Inflammatory macrophage treated with lipopolysaccharide for 1 hour (primary cell): Measurements from ENCODE around the gene CMKLR1.

ENCODE experiments used
- DNase-seq, 2 donors: peaks; one replicate each; pipeline ENCODE4 v3.0.0-alpha.2; 2020 to 2022

Gene CMKLR1

DNA sequence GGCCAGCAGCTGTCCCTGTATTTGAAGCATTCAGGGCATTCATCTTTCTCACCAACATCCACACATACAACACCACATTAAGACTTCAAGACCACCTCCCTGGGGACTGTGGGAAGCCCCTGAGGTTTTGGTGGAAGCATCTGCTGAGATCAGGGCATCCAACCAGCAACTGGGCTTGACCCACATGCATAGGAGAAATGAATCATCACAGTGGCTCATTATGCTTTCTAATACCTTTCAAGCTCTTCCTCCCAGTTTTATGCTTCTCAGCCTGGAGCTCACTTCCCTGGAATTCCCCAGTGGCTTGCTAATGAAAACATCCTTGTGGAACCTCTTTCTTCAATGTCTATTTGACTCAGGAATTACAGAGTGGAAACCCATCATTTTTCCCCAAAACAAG, 21.4 kb upstream of the CMKLR1 start:
- peak in 1 of 2 donors; percentile 25 for DNase-seq

DNA sequence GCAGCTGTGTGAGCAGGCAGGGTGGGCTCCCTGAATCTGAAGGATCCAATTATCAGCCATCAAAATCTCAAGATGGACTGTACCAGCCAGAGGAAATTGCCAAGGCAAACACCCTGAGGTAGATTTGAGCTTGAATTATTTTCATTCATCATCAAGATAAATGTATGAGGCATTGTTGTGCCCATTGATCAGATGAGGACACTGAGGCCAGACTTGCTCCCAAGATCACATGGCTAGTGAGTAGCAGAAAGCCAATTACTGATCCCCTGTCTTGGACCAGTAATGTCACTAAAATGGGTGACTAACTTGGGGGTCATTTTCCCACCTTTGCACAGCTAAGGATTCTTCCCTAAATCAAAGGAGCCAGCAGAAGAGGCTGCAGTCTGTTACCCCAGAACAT, 20.9 kb upstream of the CMKLR1 start:
- DNase-seq = no peak

DNA sequence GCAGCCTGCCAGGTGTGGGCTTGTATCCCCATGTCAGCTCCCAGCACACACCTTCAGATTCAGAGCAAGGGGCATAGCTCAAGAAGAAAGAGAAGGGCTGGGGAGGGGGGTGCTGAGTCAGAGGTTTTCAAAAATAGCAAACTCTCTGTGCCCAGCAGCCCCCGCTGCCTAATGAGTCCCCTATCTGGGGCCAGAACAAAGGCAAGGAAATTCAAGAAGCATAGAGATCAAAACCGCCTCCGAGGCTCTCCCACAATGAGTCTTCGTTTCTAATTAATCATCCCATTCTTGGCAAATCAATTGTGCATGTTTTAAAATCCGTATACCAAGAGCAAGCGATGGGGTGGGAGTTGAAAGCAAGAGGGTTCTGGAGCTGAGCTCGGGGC, 19.5 kb upstream of the CMKLR1 start:
- DNase-seq = no peak

DNA sequence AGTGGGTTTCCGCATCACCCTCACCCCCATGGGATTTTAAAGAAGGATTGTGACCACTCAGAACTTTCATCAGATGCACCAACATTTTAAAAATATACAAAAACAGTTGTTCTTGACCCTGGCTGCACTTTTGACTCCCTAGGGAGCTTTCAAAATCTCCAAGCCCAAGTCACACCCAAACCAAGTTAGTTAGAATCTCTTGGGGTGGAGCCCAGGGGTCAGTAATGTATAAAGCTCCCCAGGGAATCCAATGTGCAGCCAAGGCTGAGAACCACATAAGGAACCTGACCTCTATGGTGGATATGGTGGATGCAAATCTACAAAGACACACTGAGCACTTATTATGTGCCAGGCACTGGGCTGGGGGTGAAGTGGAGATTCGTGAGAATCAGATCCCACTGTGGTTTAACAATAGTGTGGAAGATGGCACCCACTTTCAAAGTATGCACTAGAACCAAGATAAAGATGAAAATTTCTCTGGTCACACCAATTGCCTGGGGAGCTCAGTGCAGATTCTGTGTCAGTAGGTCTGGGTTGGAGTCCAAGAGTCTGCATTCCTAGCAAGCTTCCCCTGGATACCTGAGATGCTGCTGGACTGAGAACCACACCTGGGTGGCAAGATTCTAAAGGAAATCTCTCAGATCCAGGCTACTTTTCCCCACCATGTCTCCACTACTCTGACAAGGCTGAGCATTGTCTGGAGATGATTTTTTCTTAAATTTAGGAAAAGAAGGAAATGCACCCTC, 18.9 kb upstream of the CMKLR1 start:
- DNase-seq = no peak

DNA sequence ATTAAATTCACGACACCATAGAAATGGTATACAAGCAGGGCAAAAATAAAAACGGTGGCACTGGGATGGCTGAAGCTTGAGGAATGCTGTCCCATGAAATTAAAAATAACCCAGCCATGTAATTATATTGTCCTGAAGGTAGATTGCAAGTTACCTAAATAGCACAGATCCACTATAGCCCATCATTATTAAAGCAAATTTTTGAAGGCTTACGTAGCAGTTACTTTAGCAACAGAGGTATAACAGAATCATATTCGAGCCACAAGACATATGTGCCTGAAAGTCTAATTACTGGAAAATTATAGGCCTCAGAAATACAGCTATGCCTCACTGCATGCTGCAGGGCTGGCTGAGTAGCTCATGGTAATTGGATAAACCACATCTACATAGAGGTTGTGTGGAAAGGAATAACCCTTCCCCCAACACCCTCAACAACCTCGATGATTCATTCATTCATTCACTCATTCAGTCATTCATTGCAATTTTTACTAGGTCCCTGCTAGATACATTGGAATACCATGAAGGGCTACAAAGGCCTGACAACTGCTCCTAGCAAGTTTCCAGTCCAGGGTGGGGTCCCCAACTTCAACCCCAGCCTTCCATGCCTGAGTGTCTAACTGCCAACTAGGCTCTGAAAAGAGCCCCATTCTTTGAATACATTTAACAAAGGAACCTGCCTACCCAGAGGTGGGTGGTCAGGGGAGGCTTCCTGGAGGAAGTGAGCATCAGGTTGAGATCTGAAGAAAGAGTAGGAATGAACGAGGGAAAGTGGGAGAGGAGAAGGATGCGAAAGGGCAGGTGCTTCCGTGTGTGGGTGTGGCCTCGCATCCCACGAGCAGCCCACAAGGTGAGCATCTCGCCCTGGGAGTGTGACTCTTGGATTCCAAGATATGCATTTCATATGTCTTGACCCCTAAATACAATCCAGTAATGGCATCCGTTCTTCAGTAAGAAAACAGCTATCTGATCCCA, 18.0 kb upstream of the CMKLR1 start:
- no peak for DNase-seq

DNA sequence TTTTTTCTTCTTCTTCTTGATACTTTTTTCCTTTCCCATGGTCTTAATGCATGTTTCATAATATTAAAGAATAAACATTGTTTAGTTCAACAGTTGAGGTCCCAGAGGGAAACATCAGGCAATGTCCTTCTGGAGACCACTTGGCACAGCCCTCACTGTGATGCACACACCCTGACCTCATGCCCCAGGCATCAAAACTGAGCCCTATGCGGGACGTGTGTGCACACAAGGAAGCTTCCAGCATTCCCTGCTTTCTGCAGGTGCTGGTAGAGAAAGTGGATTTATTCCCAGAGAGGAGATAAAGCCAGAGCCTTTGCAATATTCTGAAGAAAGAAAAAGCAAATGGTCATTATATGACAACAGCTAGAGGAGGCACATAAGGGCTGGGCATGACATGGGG, 16.0 kb upstream of the CMKLR1 start:
- no peak for DNase-seq

DNA sequence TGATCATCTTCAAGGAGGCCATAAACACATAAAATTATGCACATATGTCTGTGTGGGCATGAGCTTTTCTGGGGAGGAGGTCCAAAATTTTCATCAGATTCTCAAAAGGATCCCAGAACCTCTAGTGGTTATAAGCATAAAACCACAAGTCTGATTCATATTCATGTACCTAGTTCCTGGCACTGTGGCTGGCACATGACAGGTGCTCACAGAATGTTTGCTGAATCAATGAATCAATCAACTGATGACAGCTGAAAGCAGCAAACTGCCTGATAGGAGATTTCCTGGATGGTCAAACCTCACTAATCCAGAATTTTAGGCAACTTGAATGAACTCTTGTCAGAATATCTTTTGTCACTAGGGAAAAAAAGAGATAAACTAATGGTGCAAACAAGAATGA, 13.5 kb upstream of the CMKLR1 start:
- no peak for DNase-seq

DNA sequence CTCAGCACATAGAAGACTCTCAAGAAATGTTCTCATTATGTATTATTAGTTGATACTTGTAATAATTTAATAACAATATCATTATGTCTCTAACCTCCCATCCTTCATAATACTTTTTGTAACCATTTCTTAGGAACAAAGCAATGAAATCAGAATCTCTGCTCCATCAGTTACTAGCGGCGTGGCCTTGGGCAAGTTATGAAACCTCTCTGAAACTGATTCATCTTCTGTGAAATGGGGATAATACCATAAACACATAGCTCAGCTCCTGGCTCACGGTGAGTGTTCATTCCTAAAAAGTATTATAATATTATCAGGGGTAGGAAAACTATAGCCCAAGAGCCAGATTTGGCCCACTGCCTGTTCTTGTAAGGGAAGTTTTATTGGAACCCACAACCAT, 11.4 kb upstream of the CMKLR1 start:
- no peak for DNase-seq

DNA sequence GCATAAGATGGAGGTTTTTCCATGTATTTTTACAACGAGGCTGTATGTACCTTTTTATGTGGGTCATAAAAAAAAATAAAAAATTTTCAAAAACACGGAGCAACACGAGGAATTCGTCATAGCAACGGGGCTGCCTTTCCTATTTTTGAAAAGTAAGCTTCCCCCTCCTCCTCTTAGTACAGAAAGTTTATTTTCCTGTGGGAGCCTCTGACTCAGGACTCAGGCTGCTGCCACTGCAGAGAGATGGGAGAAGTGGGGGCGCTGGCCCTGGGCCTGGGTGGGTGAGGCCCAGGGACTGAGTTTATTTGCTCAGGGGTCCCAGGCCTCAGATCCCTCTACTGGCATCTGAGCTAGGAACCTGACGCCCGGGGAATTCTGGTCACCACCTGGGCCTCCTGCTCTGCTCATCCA, 10.2 kb upstream of the CMKLR1 start:
- DNase-seq = no peak

DNA sequence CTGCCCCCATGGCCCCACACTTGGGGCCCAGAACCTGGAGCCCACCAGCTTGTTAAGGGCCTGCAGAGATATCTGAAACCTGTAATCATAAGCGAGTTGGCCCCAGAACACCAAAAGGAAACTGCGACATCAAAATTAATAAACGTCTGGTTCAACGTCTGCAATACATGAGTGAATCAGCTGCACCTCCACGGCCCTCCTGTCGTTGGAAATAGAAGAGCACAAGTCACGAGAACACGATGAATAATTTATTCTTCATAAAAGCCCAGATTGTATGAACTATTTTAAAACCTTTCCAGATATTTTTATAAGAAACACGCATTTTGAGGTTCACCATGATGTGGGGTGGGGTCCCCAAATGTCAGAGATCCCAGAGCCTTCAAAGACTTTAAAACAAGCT, 9.7 kb upstream of the CMKLR1 start:
- DNase-seq = no peak

DNA sequence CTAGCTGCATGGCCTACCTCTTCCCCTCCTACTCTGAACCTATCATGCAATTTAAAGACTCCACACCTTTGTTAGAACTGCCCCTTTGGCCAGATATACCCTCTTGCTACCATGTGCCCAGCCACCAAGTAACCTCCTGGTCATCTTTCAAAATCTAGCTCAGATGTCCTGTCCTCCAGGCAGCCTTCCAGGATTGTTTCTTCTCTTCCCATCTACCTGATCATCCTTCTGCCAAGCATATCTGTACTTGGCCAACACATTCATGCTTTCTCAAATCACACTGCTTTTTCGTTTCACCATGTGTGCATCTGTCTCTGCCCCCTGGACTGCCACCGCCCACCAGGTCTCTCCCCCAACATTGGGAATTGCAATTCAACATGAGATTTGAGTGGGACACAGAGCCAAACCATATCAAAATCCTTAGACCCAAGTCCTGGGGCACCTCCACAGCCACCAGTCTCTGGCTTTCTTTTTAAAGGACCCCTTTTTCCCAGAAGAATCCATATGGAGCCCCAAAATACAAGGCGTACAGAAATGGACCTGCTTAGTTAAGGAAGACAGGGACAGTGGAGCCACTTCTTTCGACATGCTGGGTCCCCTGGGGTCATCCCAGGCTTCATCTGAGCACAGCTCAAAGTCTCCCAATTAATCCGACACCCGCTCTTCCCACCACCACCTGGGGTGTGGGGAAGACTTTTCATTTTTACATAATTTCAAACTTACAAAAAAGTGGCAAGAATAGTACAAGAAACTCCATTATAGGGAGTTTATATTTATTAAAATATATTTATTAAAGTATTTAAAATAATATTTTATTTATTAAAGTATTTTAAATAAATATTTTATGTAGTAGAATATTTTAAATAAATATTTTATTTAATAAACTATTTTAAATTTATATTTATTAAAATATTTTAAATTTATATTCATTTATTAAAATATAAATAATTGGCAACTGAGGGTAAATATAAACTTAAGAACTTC, 7.9 kb upstream of the CMKLR1 start:
- DNase-seq = no peak

DNA sequence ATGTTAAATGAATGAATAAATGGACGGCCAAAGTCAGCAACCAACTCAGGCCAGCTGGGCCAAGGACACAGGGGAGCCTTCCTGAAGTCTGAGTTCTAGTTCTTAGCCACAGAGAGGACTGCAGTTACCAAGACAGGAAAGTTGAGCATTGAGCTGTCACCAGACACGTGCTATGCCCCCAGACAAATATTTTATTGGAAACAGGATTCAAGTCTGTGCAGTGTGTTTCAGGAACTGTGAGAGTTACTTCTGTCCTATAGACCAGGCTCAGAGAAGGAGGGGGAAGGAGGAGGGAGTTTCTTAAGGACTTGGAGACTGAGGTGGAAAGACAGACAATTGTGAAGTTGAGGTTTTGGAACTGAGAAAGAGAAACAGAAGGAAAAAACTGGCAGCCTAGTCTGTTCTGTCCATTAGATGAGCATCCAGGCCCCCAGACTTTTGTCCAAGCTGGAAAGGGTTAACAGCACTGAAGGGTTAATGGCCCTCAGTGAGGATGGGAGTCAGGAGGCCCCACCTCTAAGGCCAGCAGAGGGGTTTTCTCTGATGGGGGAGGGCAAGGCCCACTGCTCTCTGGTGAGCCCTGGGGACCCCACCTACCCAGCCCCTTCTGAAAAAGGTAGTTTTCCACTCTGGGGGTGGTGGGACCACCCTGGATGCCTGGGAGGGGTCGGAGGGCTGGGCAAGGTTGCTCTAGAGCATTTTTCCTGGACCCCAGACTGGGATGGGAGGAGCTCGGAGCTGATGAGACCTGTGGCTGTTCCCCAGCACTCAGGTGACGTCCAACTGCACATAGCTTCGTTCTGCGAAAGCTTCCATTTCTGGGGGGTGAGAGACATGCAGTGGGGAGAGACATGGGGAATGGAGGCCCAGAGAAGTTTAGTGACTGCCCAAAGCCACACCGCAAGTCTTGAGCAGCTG, 6.9 kb upstream of the CMKLR1 start:
- DNase-seq = peak in 1 of 2 donors; percentile 28

DNA sequence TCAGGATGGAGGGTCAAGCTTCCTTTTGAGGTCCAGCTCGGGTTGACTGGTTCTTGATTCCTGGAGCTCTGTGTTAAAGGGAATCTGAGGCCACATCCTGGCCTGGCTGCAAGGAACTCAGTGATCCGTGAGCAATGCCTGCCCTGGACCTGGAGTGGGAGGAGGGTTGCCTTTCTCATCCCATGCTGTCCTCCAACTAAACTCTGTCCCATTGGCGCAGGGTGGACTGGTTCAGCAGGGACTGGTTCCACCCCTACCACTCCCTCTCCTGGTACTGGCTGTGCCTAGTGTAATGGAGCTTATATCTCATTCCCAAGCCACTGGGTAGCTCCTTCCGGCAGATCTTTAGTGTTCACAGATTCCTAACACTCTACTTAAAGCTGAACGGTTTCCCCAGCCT, 3.9 kb upstream of the CMKLR1 start:
- DNase-seq = no peak

DNA sequence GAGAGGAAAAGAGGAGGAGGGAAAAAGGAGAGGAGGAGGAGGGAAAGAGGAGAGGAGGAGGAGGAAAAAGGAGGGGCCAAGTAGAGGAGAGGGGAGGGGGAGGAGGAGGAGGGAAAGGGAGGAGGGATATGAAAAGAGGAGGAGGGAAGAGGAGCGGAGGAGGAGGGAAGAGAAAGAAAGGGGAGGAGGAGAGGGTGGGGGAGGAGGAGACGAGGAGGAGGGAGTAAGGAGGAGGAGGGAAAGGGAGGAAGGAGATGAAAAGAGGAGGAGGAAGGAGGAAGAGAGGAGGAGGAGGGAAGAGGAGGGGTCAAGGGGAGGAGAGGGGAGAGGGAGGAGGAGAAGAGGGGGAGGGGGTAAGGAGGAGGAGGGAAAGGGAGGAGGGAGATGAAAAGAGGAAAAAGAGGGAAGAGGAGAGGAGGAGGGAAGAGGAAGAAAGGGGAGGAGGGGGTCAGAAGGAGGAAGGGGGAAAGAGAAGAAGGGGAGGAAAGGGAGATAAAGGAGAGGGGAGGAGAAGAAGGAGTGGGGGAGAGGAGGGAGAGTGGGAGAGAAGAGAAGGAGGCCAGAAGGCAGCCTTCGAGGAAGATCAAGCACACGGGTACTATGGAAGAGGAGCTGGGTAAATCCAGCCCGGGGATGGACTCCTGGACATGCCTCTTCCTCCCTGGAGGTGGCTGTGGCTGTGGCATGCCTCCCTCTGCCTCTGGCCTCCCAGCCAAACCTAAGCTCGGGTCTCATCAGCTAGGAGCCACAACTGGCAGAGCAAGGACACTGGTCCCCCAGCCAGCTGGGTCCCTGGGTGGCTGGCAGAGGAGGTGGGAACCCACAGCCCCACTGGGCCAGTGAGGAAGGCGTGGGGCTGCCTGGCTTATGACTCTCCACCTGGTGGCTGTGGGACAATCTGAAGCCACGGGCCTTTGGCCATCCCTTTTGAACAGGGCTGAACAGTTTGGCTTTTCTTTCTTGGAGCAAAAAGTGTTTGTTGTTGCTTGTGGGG, 3.0 kb upstream of the CMKLR1 start:
- no peak for DNase-seq

DNA sequence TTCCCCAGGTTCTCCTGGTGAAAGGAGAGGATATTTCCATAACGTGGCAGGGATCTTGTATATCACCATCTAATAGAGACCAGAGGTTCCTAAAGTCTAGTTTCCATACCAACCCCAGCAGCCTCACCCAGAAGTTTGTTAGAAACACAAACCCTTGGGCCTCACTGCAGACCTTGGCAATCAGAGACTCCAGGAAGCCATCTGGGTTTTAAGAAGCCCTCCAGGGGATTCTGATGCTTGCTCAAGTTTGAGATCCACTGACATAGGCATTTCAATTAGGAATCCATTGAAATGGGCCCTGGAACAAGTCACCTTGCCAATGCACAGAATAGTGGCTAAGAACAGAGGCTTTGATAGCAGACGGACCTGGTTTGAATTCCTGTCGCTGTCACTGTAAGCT, 2.2 kb upstream of the CMKLR1 start:
- DNase-seq = no peak

DNA sequence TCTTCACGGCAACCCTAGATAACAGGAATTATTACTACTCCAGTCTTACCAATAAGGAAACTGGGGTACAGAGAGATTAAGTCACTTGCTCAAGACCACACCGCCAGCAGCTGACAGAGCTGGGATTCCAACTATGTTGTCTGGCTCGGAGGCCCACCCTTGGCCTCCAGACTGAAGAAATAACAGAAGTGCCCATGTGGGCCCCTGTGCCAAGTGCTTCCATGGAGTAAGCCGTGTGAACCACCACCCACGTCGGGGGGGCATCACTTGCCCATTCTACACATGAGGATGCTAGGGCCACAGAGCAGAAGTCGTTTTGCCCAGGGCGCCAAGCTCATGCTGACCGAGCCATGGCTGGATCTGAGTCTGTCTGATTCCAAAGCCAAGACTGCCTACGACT, 926 bp upstream of the CMKLR1 start:
- no peak for DNase-seq

DNA sequence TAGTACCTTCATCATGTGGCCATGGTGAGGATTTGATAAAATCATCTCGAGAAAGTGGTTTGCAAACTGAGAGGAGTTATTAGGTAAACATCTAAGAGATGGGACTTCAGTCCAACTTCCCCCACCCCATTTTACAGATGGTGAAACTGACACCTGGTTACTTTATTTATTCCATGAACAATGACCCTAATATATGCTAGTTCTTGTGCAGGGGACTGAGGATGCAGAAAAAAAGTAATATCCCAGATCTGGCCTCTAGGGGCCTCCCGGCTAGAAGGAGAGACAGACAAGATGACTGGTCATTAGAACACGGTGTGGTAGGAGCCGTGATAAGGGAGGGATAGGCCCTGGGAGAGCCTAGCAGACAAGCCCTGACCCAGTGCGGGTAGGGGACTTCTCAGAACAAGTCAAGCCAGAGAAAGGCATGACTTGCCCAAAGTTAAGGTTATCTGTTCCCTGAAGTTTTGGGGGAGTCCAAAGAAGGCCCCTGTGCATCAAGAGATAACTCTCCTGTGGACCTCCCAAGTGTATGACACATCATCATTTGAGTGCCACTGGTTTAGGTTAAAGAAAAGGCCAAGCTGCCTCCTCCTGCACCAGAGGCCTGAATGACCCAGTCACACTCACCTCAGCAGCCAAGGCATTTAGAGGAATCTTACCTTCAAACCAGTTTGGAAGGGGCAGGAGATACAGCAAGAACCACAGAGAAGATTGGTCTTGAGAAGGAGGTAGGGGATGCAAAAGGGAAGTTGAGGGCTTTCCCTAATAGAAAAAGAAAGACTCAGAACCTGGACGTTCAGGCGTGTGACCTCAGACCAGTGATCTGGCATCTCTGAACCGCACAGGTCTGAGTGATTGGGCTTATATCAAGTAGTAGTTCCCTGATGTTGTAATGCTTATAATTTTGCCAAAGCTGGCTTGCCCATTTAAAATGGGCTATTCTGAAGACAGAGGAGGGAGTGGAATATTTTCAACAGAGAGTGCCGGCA, 1.6 kb downstream of the CMKLR1 start:
- peak in 1 of 2 donors; percentile 69 for DNase-seq

DNA sequence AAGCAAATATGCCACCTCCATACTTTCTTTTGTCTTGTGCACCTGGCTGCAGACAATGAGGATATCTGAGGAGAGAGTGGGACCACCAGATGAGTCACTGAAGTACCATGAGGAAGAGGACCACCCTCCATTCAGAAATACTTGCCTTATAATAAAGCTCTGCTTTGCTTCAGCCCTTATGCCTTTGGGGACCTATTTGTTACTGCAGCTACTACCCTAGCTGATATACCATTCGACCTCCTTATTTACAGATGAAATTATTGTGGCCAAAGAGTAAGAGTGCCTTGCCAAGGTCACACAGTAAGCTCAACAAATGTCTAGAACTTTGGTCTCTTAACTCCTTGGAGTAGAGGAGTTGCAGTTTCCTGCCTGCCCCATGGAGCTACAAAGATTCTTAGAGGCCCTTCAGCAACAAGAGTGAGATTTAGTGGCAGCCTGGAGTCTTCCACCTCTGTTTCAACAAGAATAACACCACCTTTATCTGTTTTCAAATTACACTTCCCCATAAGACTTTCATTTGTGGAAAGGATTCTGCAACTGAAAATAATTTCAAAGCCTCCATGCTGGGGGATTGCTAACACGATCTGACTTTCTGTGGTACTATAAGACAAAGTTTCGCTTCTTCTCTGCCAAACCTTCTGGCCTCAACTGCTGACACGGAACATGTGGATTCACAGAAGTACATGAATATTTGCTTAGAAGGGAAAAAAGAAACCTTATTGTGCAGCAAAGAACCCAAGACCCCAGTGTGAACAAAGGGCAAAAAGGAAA, 3.6 kb downstream of the CMKLR1 start:
- DNase-seq = peak; percentile 58 to 62
